ENCODE results near the gene DCD. TPM values are rescaled to one million over a fixed set of nuclear protein-coding genes. Genes with fewer than 3 reads are reported as not detected.
A peak's percentile ranks its signal among the peaks of the same experiment; 100 is the strongest.

Gene DCD
- total RNA-seq, 2 donors from 2014 or later, result not detected

GRCh38 chr12:54611715-54612149, 36.4 kb downstream of the DCD start:
- H3K4me3 Mint-ChIP-seq, result no peak overlapping the region

GRCh38 chr12:54608769-54609168, 39.4 kb downstream of the DCD start:
- no peak overlapping the region for H3K27ac Mint-ChIP-seq
- no peak overlapping the region for H3K4me3 Mint-ChIP-seq
- H3K36me3 Mint-ChIP-seq, result no peaks in the 10 kb centered on the region
- peaks cover 11 to 21% of the 10 kb centered on the region in 2 donors for H3K27me3 Mint-ChIP-seq
- ATAC-seq (no peak), DNase-seq (ENCODE audit: low spot score) (no peak)
- no peaks in the 10 kb centered on the region for H3K9me3 Mint-ChIP-seq
- no peaks in the 10 kb centered on the region for H3K4me1 Mint-ChIP-seq (ENCODE audit: low read depth in 2 of 2)

More at GRCh38 chr12:54611715-54612149, 36.4 kb downstream of the DCD start:
- DNase-seq (ENCODE audit: low spot score), result no peak
- Mint-ChIP-seq H3K27me3 (peaks cover 23 to 40% of the 10 kb centered on the region in 2 donors), H3K27ac (no peak overlapping the region), H3K4me1 (ENCODE audit: low read depth in 2 of 2) (peaks cover 0 to 1% of the 10 kb centered on the region in 2 donors), H3K9me3 (no peaks in the 10 kb centered on the region), H3K36me3 (no peaks in the 10 kb centered on the region)
- ATAC-seq, result no peak

- ATAC-seq (no peak), DNase-seq (ENCODE audit: low spot score) (no peak)
- H3K4me1 Mint-ChIP-seq (ENCODE audit: low read depth in 2 of 2), result peaks cover 2% of the 10 kb centered on the region in 2 donors
- peaks cover 11 to 21% of the 10 kb centered on the region in 2 donors for H3K27me3 Mint-ChIP-seq
- H3K36me3 Mint-ChIP-seq, result no peaks in the 10 kb centered on the region
- no peak overlapping the region for H3K27ac Mint-ChIP-seq
- no peaks in the 10 kb centered on the region for H3K9me3 Mint-ChIP-seq
- no peak overlapping the region for H3K4me3 Mint-ChIP-seq
Measured at GRCh38 chr12:54608156-54608555, 40.0 kb downstream of the DCD start.

GRCh38 chr12:54606556-54606955, 41.6 kb downstream of the DCD start:
- Mint-ChIP-seq H3K9me3 (no peaks in the 10 kb centered on the region), H3K27ac (no peak overlapping the region), H3K4me1 (ENCODE audit: low read depth in 2 of 2) (peaks cover 6 to 7% of the 10 kb centered on the region in 2 donors), H3K36me3 (no peaks in the 10 kb centered on the region), H3K4me3 (no peak overlapping the region), H3K27me3 (peaks cover 11 to 14% of the 10 kb centered on the region in 2 donors)
- DNase-seq (ENCODE audit: low spot score) (no peak), ATAC-seq (no peak)

GRCh38 chr12:54605138-54605970, 42.8 kb downstream of the DCD start:
- Mint-ChIP-seq H3K27ac (no peak overlapping the region), H3K36me3 (no peaks in the 10 kb centered on the region), H3K9me3 (no peaks in the 10 kb centered on the region), H3K4me1 (ENCODE audit: low read depth in 2 of 2) (peaks cover 6 to 7% of the 10 kb centered on the region in 2 donors), H3K4me3 (no peak overlapping the region), H3K27me3 (peaks cover 11 to 14% of the 10 kb centered on the region in 2 donors)
- DNase-seq (ENCODE audit: low spot score), result no peak
- no peak for ATAC-seq

GRCh38 chr12:54604436-54604835, 43.7 kb downstream of the DCD start:
- peaks cover 6 to 7% of the 10 kb centered on the region in 2 donors for H3K4me1 Mint-ChIP-seq (ENCODE audit: low read depth in 2 of 2)
- DNase-seq (ENCODE audit: low spot score) (no peak), ATAC-seq (no peak)
- H3K27ac Mint-ChIP-seq, result no peak overlapping the region
- peaks cover 17 to 22% of the 10 kb centered on the region in 2 donors for H3K27me3 Mint-ChIP-seq
- no peaks in the 10 kb centered on the region for H3K36me3 Mint-ChIP-seq
- no peaks in the 10 kb centered on the region for H3K9me3 Mint-ChIP-seq
- H3K4me3 Mint-ChIP-seq, result no peak overlapping the region

- H3K9me3 Mint-ChIP-seq, result no peaks in the 10 kb centered on the region
- no peaks in the 10 kb centered on the region for H3K36me3 Mint-ChIP-seq
- no peak for ATAC-seq
- DNase-seq (ENCODE audit: low spot score), result no peak
- no peak overlapping the region for H3K27ac Mint-ChIP-seq
- no peak overlapping the region for H3K4me3 Mint-ChIP-seq
- peaks cover 6 to 7% of the 10 kb centered on the region in 2 donors for H3K4me1 Mint-ChIP-seq (ENCODE audit: low read depth in 2 of 2)
- peaks cover 19 to 28% of the 10 kb centered on the region in 2 donors for H3K27me3 Mint-ChIP-seq
Measured at GRCh38 chr12:54603872-54604271, 44.3 kb downstream of the DCD start.

GRCh38 chr12:54603173-54603814, 44.9 kb downstream of the DCD start:
- no peaks in the 10 kb centered on the region for H3K36me3 Mint-ChIP-seq
- no peak overlapping the region for H3K27ac Mint-ChIP-seq
- ATAC-seq (peak; percentile 79 to 83), DNase-seq (ENCODE audit: low spot score) (peak; percentile 77)
- H3K27me3 Mint-ChIP-seq, result peaks cover 15 to 33% of the 10 kb centered on the region in 2 donors
- H3K4me1 Mint-ChIP-seq (ENCODE audit: low read depth in 2 of 2), result peaks cover 6 to 7% of the 10 kb centered on the region in 2 donors
- H3K4me3 Mint-ChIP-seq, result no peak overlapping the region
- no peaks in the 10 kb centered on the region for H3K9me3 Mint-ChIP-seq

- ATAC-seq (no peak), DNase-seq (ENCODE audit: low spot score) (no peak)
- Mint-ChIP-seq H3K36me3 (no peaks in the 10 kb centered on the region), H3K4me3 (no peak overlapping the region), H3K9me3 (no peaks in the 10 kb centered on the region), H3K27ac (no peak overlapping the region), H3K27me3 (peaks cover 13 to 30% of the 10 kb centered on the region in 2 donors), H3K4me1 (ENCODE audit: low read depth in 2 of 2) (peaks cover 6 to 7% of the 10 kb centered on the region in 2 donors)
Measured at GRCh38 chr12:54602661-54603060, 45.5 kb downstream of the DCD start.

- no peak for DNase-seq (ENCODE audit: low spot score)
Measured at GRCh38 chr12:54601841-54602240, 46.3 kb downstream of the DCD start.

GRCh38 chr12:54598970-54599369, 49.2 kb downstream of the DCD start:
- H3K27me3 Mint-ChIP-seq, result peaks cover 15 to 27% of the 10 kb centered on the region in 2 donors
- H3K4me1 Mint-ChIP-seq (ENCODE audit: low read depth in 2 of 2), result peaks cover 6 to 7% of the 10 kb centered on the region in 2 donors
- H3K36me3 Mint-ChIP-seq, result no peaks in the 10 kb centered on the region
- no peak overlapping the region for H3K4me3 Mint-ChIP-seq
- DNase-seq (ENCODE audit: low spot score) (no peak), ATAC-seq (no peak)
- no peaks in the 10 kb centered on the region for H3K9me3 Mint-ChIP-seq
- H3K27ac Mint-ChIP-seq, result no peak overlapping the region

More at GRCh38 chr12:54601841-54602240, 46.3 kb downstream of the DCD start:
- Mint-ChIP-seq H3K4me3 (no peak overlapping the region), H3K4me1 (ENCODE audit: low read depth in 2 of 2) (peaks cover 6 to 7% of the 10 kb centered on the region in 2 donors), H3K9me3 (no peaks in the 10 kb centered on the region), H3K27me3 (peaks cover 8 to 24% of the 10 kb centered on the region in 2 donors), H3K27ac (no peak overlapping the region), H3K36me3 (no peaks in the 10 kb centered on the region)
- no peak for ATAC-seq

- DNase-seq (ENCODE audit: low spot score) (no peak), ATAC-seq (no peak)
- Mint-ChIP-seq H3K27me3 (peaks cover 15 to 32% of the 10 kb centered on the region in 2 donors), H3K27ac (no peak overlapping the region), H3K4me3 (no peak overlapping the region), H3K36me3 (no peaks in the 10 kb centered on the region), H3K4me1 (ENCODE audit: low read depth in 2 of 2) (no peaks in the 10 kb centered on the region), H3K9me3 (no peaks in the 10 kb centered on the region)
Measured at GRCh38 chr12:54596526-54596946, 51.6 kb downstream of the DCD start.

- no peak for DNase-seq (ENCODE audit: low spot score)
- ATAC-seq, result no peak
- Mint-ChIP-seq H3K27ac (no peak overlapping the region), H3K4me3 (no peak overlapping the region), H3K27me3 (peaks cover 21 to 43% of the 10 kb centered on the region in 2 donors), H3K9me3 (no peaks in the 10 kb centered on the region), H3K36me3 (no peaks in the 10 kb centered on the region), H3K4me1 (ENCODE audit: low read depth in 2 of 2) (no peaks in the 10 kb centered on the region)
Measured at GRCh38 chr12:54595471-54595870, 52.7 kb downstream of the DCD start.
